Calu3 (cell line): ENCODE measurements around the gene NAPG. TPM values are rescaled to one million over a fixed set of nuclear protein-coding genes. Genes with fewer than 3 reads are reported as not detected.

Source experiments
- BruUV-seq: library from RNA; stranded (reverse); fragments of 400-500 nt; replicated peaks from 2 replicates; lab custom pipeline; 2021; lab: Mats Ljungman, UMichigan
- CTCF ChIA-PET: fragments of 300-600 bp; sonication (Branson Sonifier 250); formaldehyde crosslinking; loops from one replicate; lab custom pipeline; 2022; ENCODE audit warnings: antibody characterized with exemption; lab: Charles Lee
- DNase-seq: peaks from one replicate; pipeline ENCODE4 v3.0.0; 2022
- H3K27ac Mint-ChIP-seq: one replicate; pipeline ENCODE4 v1.8.0; 2022; ENCODE audit warnings: mixed read lengths; ENCODE audit not compliant: unreplicated experiment
- H3K27me3 Mint-ChIP-seq: one replicate; pipeline ENCODE4 v1.8.0; 2022; ENCODE audit warnings: mixed read lengths; ENCODE audit not compliant: unreplicated experiment
- H3K36me3 Mint-ChIP-seq: one replicate; pipeline ENCODE4 v1.8.0; 2022; ENCODE audit warnings: mild to moderate bottlenecking, moderate library complexity, mixed read lengths; ENCODE audit not compliant: insufficient read depth, unreplicated experiment
- H3K4me1 Mint-ChIP-seq: one replicate; pipeline ENCODE4 v1.8.0; 2022; ENCODE audit warnings: mild to moderate bottlenecking, low read depth, mixed read lengths; ENCODE audit not compliant: unreplicated experiment
- H3K4me3 Mint-ChIP-seq: one replicate; pipeline ENCODE4 v1.8.0; 2022; ENCODE audit warnings: mild to moderate bottlenecking, low read depth, moderate library complexity, mixed read lengths; ENCODE audit not compliant: unreplicated experiment
- H3K9me3 Mint-ChIP-seq: one replicate; pipeline ENCODE4 v1.8.0; 2022; ENCODE audit warnings: low read depth, mixed read lengths; ENCODE audit not compliant: unreplicated experiment
- CTCF ChIP-seq: fragments of 200-600 bp; IDR thresholded peaks from one replicate; pipeline ENCODE4 v1.8.0; 2022; ENCODE audit warnings: antibody characterized with exemption; ENCODE audit not compliant: unreplicated experiment
- intact Hi-C: fragments of 100-400 bp; cut with micrococcal nuclease; formaldehyde crosslinking; loops from one replicate; pipeline ENCODE4 v1.10.0; 2022; ENCODE audit not compliant: unreplicated experiment
- total RNA-seq: library from RNA; stranded (reverse); gene quantifications from 2 replicates; pipeline ENCODE4 v1.2.3, GENCODE V29; 2022

Gene NAPG
- total RNA-seq, 1 experiment from 2014 or later = 35.6 TPM

DNA sequence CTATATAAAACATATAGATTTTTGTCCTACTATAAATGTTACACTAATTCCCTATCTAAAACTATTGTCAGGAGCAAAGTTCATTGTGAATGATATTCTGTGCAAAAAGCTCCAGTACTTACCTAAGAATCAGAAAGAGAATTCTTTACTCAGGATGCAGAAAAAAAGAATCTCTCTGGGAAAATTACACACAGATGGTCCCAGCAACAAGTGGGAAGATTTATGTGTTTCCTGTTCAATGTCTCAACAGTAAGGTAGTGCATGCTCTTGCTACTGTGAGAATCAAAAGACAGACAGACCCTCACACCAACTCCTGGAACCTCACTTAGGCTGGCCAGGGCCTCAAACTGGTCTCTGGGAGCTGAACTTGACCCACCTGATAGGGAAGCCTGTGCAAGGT lies 11.2 kb upstream of the NAPG start:
- peaks cover 77% of the 10 kb centered on the region for H3K27me3 Mint-ChIP-seq
- no peak for DNase-seq
- no TSS peak for BruUV-seq
- H3K27ac Mint-ChIP-seq = no peak overlapping the region
- TF ChIP-seq CTCF = no peak
- H3K4me3 Mint-ChIP-seq = no peak overlapping the region
- H3K9me3 Mint-ChIP-seq = no peaks in the 10 kb centered on the region
- H3K36me3 Mint-ChIP-seq = no peaks in the 10 kb centered on the region
- intact Hi-C loops = no loop called here
- no peaks in the 10 kb centered on the region for H3K4me1 Mint-ChIP-seq
- CTCF ChIA-PET = no interaction called here

- Mint-ChIP-seq H3K4me3 (no peak overlapping the region), H3K4me1 (no peaks in the 10 kb centered on the region), H3K27me3 (peaks cover 80% of the 10 kb centered on the region), H3K9me3 (no peaks in the 10 kb centered on the region), H3K36me3 (no peaks in the 10 kb centered on the region), H3K27ac (no peak overlapping the region)
- no peak for DNase-seq
- TF ChIP-seq CTCF = no peak
- intact Hi-C loops = no loop called here
- BruUV-seq = no TSS peak
- CTCF ChIA-PET = no interaction called here
These were observed 10.4 kb upstream of the NAPG start for GRCh38 chr18:10515456-10515855.

DNA sequence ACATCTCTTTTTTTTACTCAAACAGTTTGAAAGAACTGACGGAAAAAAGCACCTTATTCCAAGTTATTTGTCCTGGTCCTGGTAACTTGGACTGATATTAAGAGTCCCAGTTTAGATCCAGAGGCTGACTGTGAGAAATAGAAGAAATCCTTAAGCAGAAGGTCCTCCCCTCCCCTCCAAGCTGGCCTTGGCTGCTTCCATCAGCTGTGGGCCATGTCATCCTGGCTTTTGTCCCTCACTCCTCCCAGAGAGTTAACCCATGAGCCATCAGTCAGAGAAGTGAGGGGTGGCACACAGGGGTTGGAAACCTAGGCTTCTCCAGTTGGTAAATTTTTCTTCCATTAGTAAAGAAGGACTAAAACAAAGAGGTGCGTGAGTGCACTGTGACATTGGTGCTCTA lies 9.7 kb upstream of the NAPG start:
- H3K9me3 Mint-ChIP-seq = no peaks in the 10 kb centered on the region
- BruUV-seq = no TSS peak
- H3K27me3 Mint-ChIP-seq = peaks cover 81% of the 10 kb centered on the region
- DNase-seq = no peak
- H3K36me3 Mint-ChIP-seq = no peaks in the 10 kb centered on the region
- H3K27ac Mint-ChIP-seq = no peak overlapping the region
- H3K4me3 Mint-ChIP-seq = no peak overlapping the region
- CTCF ChIA-PET = no interaction called here
- H3K4me1 Mint-ChIP-seq = no peaks in the 10 kb centered on the region
- TF ChIP-seq CTCF = no peak
- intact Hi-C loops = no loop called here

- intact Hi-C loops = no loop called here
- CTCF ChIA-PET = interaction anchor here (1.1 to 1.3 kb wide), 3 partner anchors 513 to 548 kb away, joined by 3 to 5 read pairs (median 4); no protein-coding TSS in a partner anchor
- BruUV-seq = no TSS peak
- Mint-ChIP-seq H3K27ac (no peak overlapping the region), H3K4me1 (no peaks in the 10 kb centered on the region), H3K9me3 (no peaks in the 10 kb centered on the region), H3K27me3 (peaks cover 84% of the 10 kb centered on the region), H3K36me3 (no peaks in the 10 kb centered on the region), H3K4me3 (no peak overlapping the region)
- no peak for DNase-seq
- TF ChIP-seq CTCF = no peak
These were observed 7.1 kb upstream of the NAPG start for GRCh38 chr18:10518595-10519255.
